ENCODE measurements around the gene MLPH.

- TF ChIP-seq POLR2A (IDR thresholded peaks at IDR 0.05; ENCODE audit: low read length) (no peak), GATA1 (IDR thresholded peaks at IDR 0.05; ENCODE audit: low read depth, low read length) (no peak)
Observed at GRCh38 chr2:237602409-237602808, 115.4 kb downstream of the MLPH start.

All from erythroblast (primary cell).